Measurements from ENCODE around the gene NRIP3. TPM values are rescaled to one million over a fixed set of nuclear protein-coding genes. Genes with fewer than 3 reads are reported as not detected.
A peak's percentile ranks its signal among the peaks of the same experiment; 100 is the strongest.

The NRIP3 gene
- 3.6 TPM for polyA plus RNA-seq (2013, experiment 1 of 2)
- 2.6 TPM for polyA plus RNA-seq (2013, experiment 2 of 2)

- Histone ChIP-seq H3K27ac (ENCODE audit: low read depth, low read length, severe bottlenecking) (no peak within 1 kb of the TSS), H3K4me3 (ENCODE audit: extremely low read depth, insufficient read depth, low read length, poor library complexity, severe bottlenecking) (peak within 1 kb of the TSS; percentile 44)
- 0 to 1% methylated on average over 65 of the region's 83 CpGs for WGBS, 2 experiments (ENCODE audit: insufficient coverage in 2 of 2)
These were observed at the start of gene NRIP3 for GRCh38 chr11:9003573-9004182. TSS of gene NRIP3 (minus strand) at chr11:9004001. CDS start at chr11:9003935, 66 bp downstream.

GRCh38 chr11:9052316-9052715 is 48.5 kb upstream of the NRIP3 start:
- 90 to 100% methylated on average over 1 to 3 of the region's 3 CpGs for WGBS, 2 experiments (ENCODE audit: insufficient coverage in 2 of 2)
- peaks cover 6% of the 10 kb centered on the region for H3K4me1 ChIP-seq (ENCODE audit: control insufficient read depth, insufficient read depth, low read length, poor library complexity, severe bottlenecking)

More at GRCh38 chr11:9003573-9004182, at the start of gene NRIP3:
- Histone ChIP-seq H3K4me1 (ENCODE audit: control insufficient read depth, insufficient read depth, low read length, poor library complexity, severe bottlenecking) (peaks cover 30% of the 10 kb centered on the region), H3K9me3 (ENCODE audit: control insufficient read depth, low read length) (no peaks in the 10 kb centered on the region), H3K36me3 (ENCODE audit: control insufficient read depth, insufficient read depth, low read length) (no peaks in the 10 kb centered on the region)

GRCh38 chr11:9049959-9050358 is 46.2 kb upstream of the NRIP3 start:
- no peaks in the 10 kb centered on the region for H3K36me3 ChIP-seq (ENCODE audit: control insufficient read depth, insufficient read depth, low read length)
- H3K27ac ChIP-seq (ENCODE audit: low read depth, low read length, severe bottlenecking) = no peak overlapping the region
- H3K9me3 ChIP-seq (ENCODE audit: control insufficient read depth, low read length) = no peaks in the 10 kb centered on the region
- H3K4me1 ChIP-seq (ENCODE audit: control insufficient read depth, insufficient read depth, low read length, poor library complexity, severe bottlenecking) = peaks cover 6% of the 10 kb centered on the region
- no peak overlapping the region for H3K4me3 ChIP-seq (ENCODE audit: extremely low read depth, insufficient read depth, low read length, poor library complexity, severe bottlenecking)
- 100% methylated on average over 1 of the region's 2 CpGs for WGBS, 2 experiments (ENCODE audit: insufficient coverage in 2 of 2)

More at GRCh38 chr11:9052316-9052715, 48.5 kb upstream of the NRIP3 start:
- no peaks in the 10 kb centered on the region for H3K36me3 ChIP-seq (ENCODE audit: control insufficient read depth, insufficient read depth, low read length)
- H3K4me3 ChIP-seq (ENCODE audit: extremely low read depth, insufficient read depth, low read length, poor library complexity, severe bottlenecking) = no peak overlapping the region
- no peaks in the 10 kb centered on the region for H3K9me3 ChIP-seq (ENCODE audit: control insufficient read depth, low read length)
- H3K27ac ChIP-seq (ENCODE audit: low read depth, low read length, severe bottlenecking) = no peak overlapping the region

GRCh38 chr11:9047964-9048523 is 44.2 kb upstream of the NRIP3 start:
- Histone ChIP-seq H3K4me1 (ENCODE audit: control insufficient read depth, insufficient read depth, low read length, poor library complexity, severe bottlenecking) (peaks cover under 1% of the 10 kb centered on the region), H3K36me3 (ENCODE audit: control insufficient read depth, insufficient read depth, low read length) (no peaks in the 10 kb centered on the region), H3K27ac (ENCODE audit: low read depth, low read length, severe bottlenecking) (peak overlapping the region; percentile 45), H3K4me3 (ENCODE audit: extremely low read depth, insufficient read depth, low read length, poor library complexity, severe bottlenecking) (no peak overlapping the region), H3K9me3 (ENCODE audit: control insufficient read depth, low read length) (no peaks in the 10 kb centered on the region)
- WGBS, 2 experiments (ENCODE audit: insufficient coverage in 2 of 2) = 76 to 78% methylated on average over 6 to 8 of the region's 9 CpGs

- no peaks in the 10 kb centered on the region for H3K4me1 ChIP-seq (ENCODE audit: control insufficient read depth, insufficient read depth, low read length, poor library complexity, severe bottlenecking)
- no peak overlapping the region for H3K27ac ChIP-seq (ENCODE audit: low read depth, low read length, severe bottlenecking)
- H3K36me3 ChIP-seq (ENCODE audit: control insufficient read depth, insufficient read depth, low read length) = no peaks in the 10 kb centered on the region
- 80 to 89% methylated on average over 1 to 3 of the region's 4 CpGs for WGBS, 2 experiments (ENCODE audit: insufficient coverage in 2 of 2)
- no peak overlapping the region for H3K4me3 ChIP-seq (ENCODE audit: extremely low read depth, insufficient read depth, low read length, poor library complexity, severe bottlenecking)
- no peaks in the 10 kb centered on the region for H3K9me3 ChIP-seq (ENCODE audit: control insufficient read depth, low read length)
These were observed 42.7 kb upstream of the NRIP3 start for GRCh38 chr11:9046481-9046880.

- Histone ChIP-seq H3K27ac (ENCODE audit: low read depth, low read length, severe bottlenecking) (no peak overlapping the region), H3K4me1 (ENCODE audit: control insufficient read depth, insufficient read depth, low read length, poor library complexity, severe bottlenecking) (no peaks in the 10 kb centered on the region), H3K9me3 (ENCODE audit: control insufficient read depth, low read length) (no peaks in the 10 kb centered on the region), H3K36me3 (ENCODE audit: control insufficient read depth, insufficient read depth, low read length) (no peaks in the 10 kb centered on the region), H3K4me3 (ENCODE audit: extremely low read depth, insufficient read depth, low read length, poor library complexity, severe bottlenecking) (no peak overlapping the region)
- no CpG with 5 or more reads among the region's 1 CpG for WGBS, 2 experiments (ENCODE audit: insufficient coverage in 2 of 2)
These were observed 38.7 kb upstream of the NRIP3 start for GRCh38 chr11:9042488-9042887.

GRCh38 chr11:9041747-9042146 is 37.9 kb upstream of the NRIP3 start:
- no peaks in the 10 kb centered on the region for H3K4me1 ChIP-seq (ENCODE audit: control insufficient read depth, insufficient read depth, low read length, poor library complexity, severe bottlenecking)
- no peaks in the 10 kb centered on the region for H3K9me3 ChIP-seq (ENCODE audit: control insufficient read depth, low read length)
- no peaks in the 10 kb centered on the region for H3K36me3 ChIP-seq (ENCODE audit: control insufficient read depth, insufficient read depth, low read length)
- no peak overlapping the region for H3K4me3 ChIP-seq (ENCODE audit: extremely low read depth, insufficient read depth, low read length, poor library complexity, severe bottlenecking)
- H3K27ac ChIP-seq (ENCODE audit: low read depth, low read length, severe bottlenecking) = no peak overlapping the region
- WGBS, 2 experiments (ENCODE audit: insufficient coverage in 2 of 2) = 90 to 100% methylated on average over 2 of the region's 2 CpGs

- 96 to 100% methylated on average over 6 to 9 of the region's 10 CpGs for WGBS, 2 experiments (ENCODE audit: insufficient coverage in 2 of 2)
- Histone ChIP-seq H3K36me3 (ENCODE audit: control insufficient read depth, insufficient read depth, low read length) (no peaks in the 10 kb centered on the region), H3K4me1 (ENCODE audit: control insufficient read depth, insufficient read depth, low read length, poor library complexity, severe bottlenecking) (no peaks in the 10 kb centered on the region), H3K4me3 (ENCODE audit: extremely low read depth, insufficient read depth, low read length, poor library complexity, severe bottlenecking) (no peak overlapping the region), H3K9me3 (ENCODE audit: control insufficient read depth, low read length) (no peaks in the 10 kb centered on the region), H3K27ac (ENCODE audit: low read depth, low read length, severe bottlenecking) (no peak overlapping the region)
These were observed 36.6 kb upstream of the NRIP3 start for GRCh38 chr11:9040410-9040809.

- Histone ChIP-seq H3K36me3 (ENCODE audit: control insufficient read depth, insufficient read depth, low read length) (no peaks in the 10 kb centered on the region), H3K27ac (ENCODE audit: low read depth, low read length, severe bottlenecking) (no peak overlapping the region), H3K4me1 (ENCODE audit: control insufficient read depth, insufficient read depth, low read length, poor library complexity, severe bottlenecking) (no peaks in the 10 kb centered on the region), H3K9me3 (ENCODE audit: control insufficient read depth, low read length) (no peaks in the 10 kb centered on the region), H3K4me3 (ENCODE audit: extremely low read depth, insufficient read depth, low read length, poor library complexity, severe bottlenecking) (no peak overlapping the region)
- WGBS, 2 experiments (ENCODE audit: insufficient coverage in 2 of 2) = 88 to 97% methylated on average over 16 of the region's 19 CpGs
These were observed 36.1 kb upstream of the NRIP3 start for GRCh38 chr11:9039863-9040262.

- no peaks in the 10 kb centered on the region for H3K4me1 ChIP-seq (ENCODE audit: control insufficient read depth, insufficient read depth, low read length, poor library complexity, severe bottlenecking)
- H3K36me3 ChIP-seq (ENCODE audit: control insufficient read depth, insufficient read depth, low read length) = no peaks in the 10 kb centered on the region
- no peak overlapping the region for H3K27ac ChIP-seq (ENCODE audit: low read depth, low read length, severe bottlenecking)
- H3K9me3 ChIP-seq (ENCODE audit: control insufficient read depth, low read length) = no peaks in the 10 kb centered on the region
- no peak overlapping the region for H3K4me3 ChIP-seq (ENCODE audit: extremely low read depth, insufficient read depth, low read length, poor library complexity, severe bottlenecking)
- WGBS, 2 experiments (ENCODE audit: insufficient coverage in 2 of 2) = 94 to 96% methylated on average over 9 of the region's 9 CpGs
These were observed 35.4 kb upstream of the NRIP3 start for GRCh38 chr11:9039198-9039597.

- no peaks in the 10 kb centered on the region for H3K4me1 ChIP-seq (ENCODE audit: control insufficient read depth, insufficient read depth, low read length, poor library complexity, severe bottlenecking)
These were observed 34.7 kb upstream of the NRIP3 start for GRCh38 chr11:9038541-9038940.

More at GRCh38 chr11:9038541-9038940, 34.7 kb upstream of the NRIP3 start:
- Histone ChIP-seq H3K4me3 (ENCODE audit: extremely low read depth, insufficient read depth, low read length, poor library complexity, severe bottlenecking) (no peak overlapping the region), H3K27ac (ENCODE audit: low read depth, low read length, severe bottlenecking) (no peak overlapping the region), H3K9me3 (ENCODE audit: control insufficient read depth, low read length) (no peaks in the 10 kb centered on the region), H3K36me3 (ENCODE audit: control insufficient read depth, insufficient read depth, low read length) (no peaks in the 10 kb centered on the region)
- WGBS, 2 experiments (ENCODE audit: insufficient coverage in 2 of 2) = 80% methylated on average over 1 to 2 of the region's 3 CpGs
